Fibroblast of lung (primary cell): Measurements from ENCODE around the gene ATG5. TPM values are rescaled to one million over a fixed set of nuclear protein-coding genes. Genes with fewer than 3 reads are reported as not detected.

Source experiments
- DNase-seq, 2 donors: peaks; one replicate each; pipeline versions ENCODE4 v3.0.0 to v3.0.0-alpha.2; 2010; ENCODE audit warnings: low read depth in 2 of 2
- H2AFZ ChIP-seq: 2 replicates; pipeline ENCODE4 v1.5.1; 2012; ENCODE audit warnings: low read length, control low read depth, inconsistent platforms
- H3K27ac ChIP-seq: 2 replicates; pipeline ENCODE4 v1.5.1; 2011; ENCODE audit warnings: low read length, control low read depth; ENCODE audit not compliant: insufficient read depth
- H3K27me3 ChIP-seq: 2 replicates; pipeline ENCODE4 v1.5.1; 2011; ENCODE audit warnings: mild to moderate bottlenecking, low read length; ENCODE audit not compliant: control insufficient read depth, insufficient read depth
- H3K36me3 ChIP-seq: 2 replicates; pipeline ENCODE4 v1.5.1; 2011; ENCODE audit warnings: low read length; ENCODE audit not compliant: control insufficient read depth, insufficient read depth
- H3K4me1 ChIP-seq: 2 replicates; pipeline ENCODE4 v1.5.1; 2011; ENCODE audit warnings: low read length; ENCODE audit not compliant: control insufficient read depth, insufficient read depth; ENCODE audit errors: extremely low read depth
- H3K4me2 ChIP-seq: 2 replicates; pipeline ENCODE4 v1.5.1; 2011; ENCODE audit warnings: low read length, control low read depth; ENCODE audit not compliant: insufficient read depth; ENCODE audit errors: extremely low read depth
- H3K4me3 ChIP-seq, 4 experiments: fragments of 200-600 bp in 1 of 4; sonication (generic) in 1 of 4; replicated peaks in 1 of 4; 2 replicates each; pipeline ENCODE4 v1.5.1; 2011 to 2016; ENCODE audit warnings: low read length in 4 of 4, low read depth in 3 of 4, mild to moderate bottlenecking in 3 of 4, control low read depth in 2 of 4, inconsistent platforms in 1 of 4, mixed read lengths in 1 of 4; ENCODE audit not compliant: insufficient read depth in 1 of 4; ENCODE audit errors: control extremely low read depth in 1 of 4
- H3K79me2 ChIP-seq: 2 replicates; pipeline ENCODE4 v1.5.1; 2012; ENCODE audit warnings: mild to moderate bottlenecking, low read length, inconsistent platforms; ENCODE audit not compliant: control insufficient read depth, insufficient read depth
- H3K9ac ChIP-seq: 2 replicates; pipeline ENCODE4 v1.5.1; 2011; ENCODE audit warnings: mild to moderate bottlenecking, low read length, control low read depth; ENCODE audit not compliant: insufficient read depth
- H3K9me3 ChIP-seq: 2 replicates; pipeline ENCODE4 v1.5.1; 2012; ENCODE audit warnings: low read depth, low read length; ENCODE audit not compliant: control insufficient read depth, insufficient read depth
- H4K20me1 ChIP-seq: 2 replicates; pipeline ENCODE4 v1.5.1; 2011; ENCODE audit warnings: low read length; ENCODE audit not compliant: control insufficient read depth, insufficient read depth; ENCODE audit errors: extremely low read depth
- CTCF ChIP-seq, 2 donors: IDR thresholded peaks in 1 of 2; conservative IDR thresholded peaks in 1 of 2; 1 replicate in 1 of 2; 2 replicates in 1 of 2; pipeline ENCODE4 v1.5.1; 2011 to 2012; ENCODE audit warnings: low read length in 2 of 2, control low read depth in 1 of 2, inconsistent platforms in 1 of 2, low read depth in 1 of 2, mild to moderate bottlenecking in 1 of 2
- EZH2 ChIP-seq: IDR thresholded peaks from 2 replicates; pipeline ENCODE4 v1.5.1; 2012; ENCODE audit warnings: low read length, control low read depth, mild to moderate bottlenecking; ENCODE audit errors: missing control alignments
- polyA plus RNA-seq, 2 donors: library from polyadenylated mRNA; depleted of rRNA in 1 of 2; stranded (reverse) in 1 of 2; unstranded in 1 of 2; fragments of >200 nt; gene quantifications; 2 replicates each; pipeline ENCODE4 v1.2.1, GENCODE V29; 2011 to 2012; ENCODE audit warnings: missing spikeins in 1 of 2
- total RNA-seq: library from RNA; depleted of rRNA; stranded (reverse); fragments of >200 nt; gene quantifications from 2 replicates; pipeline ENCODE4 v1.2.1, GENCODE V29; 2014

ATG5 gene
- total and polyA plus RNA-seq, 2 donors (not counting 1 experiment from before 2014, with no cell fraction given) = 38.6 to 64.7 TPM

DNA sequence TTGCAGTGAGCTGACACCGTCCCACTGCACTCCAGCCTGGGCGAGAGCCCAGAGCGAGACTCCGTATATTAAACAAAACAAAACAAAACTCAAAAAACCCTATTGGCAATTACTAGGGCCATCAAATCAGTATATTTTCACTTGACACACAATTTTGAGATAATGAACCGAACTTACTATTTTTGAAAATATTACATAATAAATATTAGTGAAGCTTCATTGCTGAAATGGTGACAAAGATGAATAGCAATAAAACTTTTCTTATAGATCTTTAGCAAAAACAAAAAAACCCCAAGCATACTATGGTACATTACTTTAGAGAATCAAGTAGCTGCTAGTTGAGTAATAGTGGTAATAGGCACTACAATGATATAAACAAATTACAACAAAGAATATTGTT is 113.0 kb downstream of the ATG5 start:
- Histone ChIP-seq H3K36me3 (no peaks in the 10 kb centered on the region), H3K4me3 (no peak overlapping the region), H2AFZ (no peak overlapping the region), H3K79me2 (no peaks in the 10 kb centered on the region), H4K20me1 (no peaks in the 10 kb centered on the region), H3K4me2 (no peak overlapping the region), H3K4me1 (no peaks in the 10 kb centered on the region), H3K9ac (no peak overlapping the region), H3K27ac (no peak overlapping the region), H3K27me3 (no peaks in the 10 kb centered on the region), H3K9me3 (no peaks in the 10 kb centered on the region)
- TF ChIP-seq EZH2 (no peak), CTCF (conservative IDR thresholded peaks at IDR 0.05 in 1 of 2, IDR thresholded peaks at IDR 0.05 in 1 of 2; ENCODE audit: low read depth in 1 of 2, low read length in 2 of 2) (no peak)
- DNase-seq = no peak

DNA sequence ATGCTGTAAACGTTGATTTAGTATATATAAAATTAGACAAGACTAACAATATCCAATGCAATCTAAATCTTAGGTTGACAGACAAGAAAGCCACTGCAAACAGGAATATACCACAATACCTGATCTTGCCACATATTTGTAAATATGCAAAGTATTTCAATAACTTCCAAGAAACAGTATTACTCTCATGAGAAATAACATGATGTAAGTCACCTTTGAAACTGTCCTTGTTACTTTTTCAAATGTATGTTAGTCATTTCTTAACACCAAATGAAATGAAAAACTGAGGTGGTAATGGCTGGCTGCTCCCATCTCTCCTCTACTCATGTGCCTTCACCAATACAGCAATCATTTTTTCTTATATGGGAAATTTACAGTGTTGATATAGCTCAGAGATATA is 118.7 kb downstream of the ATG5 start:
- Histone ChIP-seq H3K9me3 (no peaks in the 10 kb centered on the region), H3K4me1 (no peaks in the 10 kb centered on the region), H3K27ac (no peak overlapping the region), H3K36me3 (no peaks in the 10 kb centered on the region), H4K20me1 (no peaks in the 10 kb centered on the region), H3K79me2 (no peaks in the 10 kb centered on the region), H3K27me3 (no peaks in the 10 kb centered on the region), H3K4me3 (no peak overlapping the region), H2AFZ (no peak overlapping the region), H3K4me2 (no peak overlapping the region), H3K9ac (no peak overlapping the region)
- no peak for DNase-seq
- TF ChIP-seq EZH2 (no peak), CTCF (conservative IDR thresholded peaks at IDR 0.05 in 1 of 2, IDR thresholded peaks at IDR 0.05 in 1 of 2; ENCODE audit: low read depth in 1 of 2, low read length in 2 of 2) (no peak)

GRCh38 chr6:106204961-106205360 is 120.6 kb downstream of the ATG5 start:
- no peaks in the 10 kb centered on the region for H3K79me2 ChIP-seq
- H3K36me3 ChIP-seq = no peaks in the 10 kb centered on the region
- H3K27ac ChIP-seq = no peak overlapping the region
- TF ChIP-seq CTCF (conservative IDR thresholded peaks at IDR 0.05 in 1 of 2, IDR thresholded peaks at IDR 0.05 in 1 of 2; ENCODE audit: low read depth in 1 of 2, low read length in 2 of 2) (no peak), EZH2 (no peak)
- no peaks in the 10 kb centered on the region for H4K20me1 ChIP-seq
- H3K4me3 ChIP-seq = no peak overlapping the region
- H2AFZ ChIP-seq = no peak overlapping the region
- no peak overlapping the region for H3K9ac ChIP-seq
- no peaks in the 10 kb centered on the region for H3K4me1 ChIP-seq
- H3K9me3 ChIP-seq = no peaks in the 10 kb centered on the region
- DNase-seq = no peak
- H3K4me2 ChIP-seq = no peak overlapping the region
- H3K27me3 ChIP-seq = no peaks in the 10 kb centered on the region
